ENCODE data around the gene MYO1D. TPM values are rescaled to one million over a fixed set of nuclear protein-coding genes. Genes with fewer than 3 reads are reported as not detected.

The MYO1D gene
- total RNA-seq, 1 donor: 160 TPM

DNA sequence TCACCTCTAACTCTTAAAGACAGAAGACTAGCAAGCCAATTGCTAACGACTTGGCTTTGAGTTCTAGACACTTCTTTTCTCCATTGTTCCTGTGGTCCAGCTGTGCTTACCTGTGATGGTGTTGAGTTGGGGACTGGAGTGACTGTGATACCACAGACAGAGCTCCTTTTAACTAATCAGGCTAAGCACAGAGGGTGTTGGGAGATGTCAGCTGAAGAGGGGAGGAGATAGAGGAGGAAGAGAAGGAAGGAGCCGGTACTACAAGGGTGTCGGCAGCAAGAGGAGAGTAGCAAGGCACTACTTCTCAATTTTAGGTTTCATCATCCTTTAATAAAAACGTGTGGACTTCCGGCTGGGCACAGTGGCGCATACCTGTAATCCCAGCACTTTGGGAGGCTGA is 5.1 kb upstream of the MYO1D start:
- Histone ChIP-seq H3K79me2 (ENCODE audit: insufficient read depth, low read length) (no peaks in the 10 kb centered on the region), H2AFZ (ENCODE audit: low read length) (no peak overlapping the region), H3K4me2 (ENCODE audit: insufficient read depth, low read length) (no peak overlapping the region), H4K20me1 (ENCODE audit: insufficient read depth, low read length) (no peaks in the 10 kb centered on the region), H3K4me3 (ENCODE audit: insufficient read depth, low read length) (no peak overlapping the region), H3K36me3 (ENCODE audit: insufficient read depth, low read length) (no peaks in the 10 kb centered on the region), H3K9me3 (ENCODE audit: low read depth, low read length) (no peaks in the 10 kb centered on the region), H3K27me3 (ENCODE audit: insufficient read depth, low read length) (no peaks in the 10 kb centered on the region), H3K27ac (ENCODE audit: low read depth, low read length) (no peak overlapping the region), H3K4me1 (ENCODE audit: insufficient read depth, low read length) (peaks cover 32% of the 10 kb centered on the region)
- TF ChIP-seq, protein P1, sequence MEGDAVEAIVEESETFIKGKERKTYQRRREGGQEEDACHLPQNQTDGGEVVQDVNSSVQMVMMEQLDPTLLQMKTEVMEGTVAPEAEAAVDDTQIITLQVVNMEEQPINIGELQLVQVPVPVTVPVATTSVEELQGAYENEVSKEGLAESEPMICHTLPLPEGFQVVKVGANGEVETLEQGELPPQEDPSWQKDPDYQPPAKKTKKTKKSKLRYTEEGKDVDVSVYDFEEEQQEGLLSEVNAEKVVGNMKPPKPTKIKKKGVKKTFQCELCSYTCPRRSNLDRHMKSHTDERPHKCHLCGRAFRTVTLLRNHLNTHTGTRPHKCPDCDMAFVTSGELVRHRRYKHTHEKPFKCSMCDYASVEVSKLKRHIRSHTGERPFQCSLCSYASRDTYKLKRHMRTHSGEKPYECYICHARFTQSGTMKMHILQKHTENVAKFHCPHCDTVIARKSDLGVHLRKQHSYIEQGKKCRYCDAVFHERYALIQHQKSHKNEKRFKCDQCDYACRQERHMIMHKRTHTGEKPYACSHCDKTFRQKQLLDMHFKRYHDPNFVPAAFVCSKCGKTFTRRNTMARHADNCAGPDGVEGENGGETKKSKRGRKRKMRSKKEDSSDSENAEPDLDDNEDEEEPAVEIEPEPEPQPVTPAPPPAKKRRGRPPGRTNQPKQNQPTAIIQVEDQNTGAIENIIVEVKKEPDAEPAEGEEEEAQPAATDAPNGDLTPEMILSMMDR (IDR thresholded peaks at IDR 0.05; ENCODE audit: extremely low read depth, low read depth, low read length): no peak
- DNase-seq (ENCODE audit: insufficient read length, low spot score, missing footprints): peak; percentile 32

DNA sequence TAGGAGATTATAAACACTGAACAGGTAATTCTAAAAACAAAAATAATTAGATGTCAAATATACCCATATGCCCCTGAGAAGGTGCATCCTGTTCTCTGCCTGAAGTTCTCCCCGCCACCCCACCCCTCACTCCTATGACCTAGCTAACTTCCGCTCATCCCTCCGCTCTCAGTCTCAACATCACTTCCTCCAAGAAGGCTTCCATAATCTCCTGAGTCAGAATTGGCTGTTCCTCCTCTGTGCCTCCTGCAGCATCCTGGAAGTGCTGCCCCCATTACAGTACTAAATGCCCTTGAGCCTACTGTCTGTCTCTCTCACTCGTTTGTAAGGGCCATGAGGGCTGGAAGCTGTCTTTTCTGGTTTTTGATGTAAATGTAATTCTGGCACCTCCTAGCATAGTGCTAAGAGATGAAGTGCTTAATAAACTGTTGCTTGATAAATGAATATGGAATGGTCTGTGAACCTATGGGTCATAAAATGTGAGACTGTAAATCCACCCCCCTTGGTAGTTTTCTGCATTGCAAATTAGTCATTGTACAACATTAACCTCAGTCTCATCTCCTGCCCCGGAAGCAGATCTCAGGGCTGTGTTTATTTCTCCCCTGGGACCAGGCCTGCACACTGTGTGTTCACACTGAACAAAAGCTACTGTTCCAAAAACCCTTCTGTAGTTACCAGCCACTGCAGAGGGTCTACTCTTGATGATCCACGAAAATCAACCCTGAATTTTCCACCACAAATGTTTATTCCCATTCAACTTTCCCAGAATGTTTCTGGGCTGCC is 3.9 kb upstream of the MYO1D start:
- Histone ChIP-seq H4K20me1 (ENCODE audit: insufficient read depth, low read length) (no peaks in the 10 kb centered on the region), H3K27ac (ENCODE audit: low read depth, low read length) (no peak overlapping the region), H3K4me3 (ENCODE audit: insufficient read depth, low read length) (no peak overlapping the region), H3K79me2 (ENCODE audit: insufficient read depth, low read length) (no peaks in the 10 kb centered on the region), H2AFZ (ENCODE audit: low read length) (peak overlapping the region; percentile 36), H3K36me3 (ENCODE audit: insufficient read depth, low read length) (no peaks in the 10 kb centered on the region), H3K4me2 (ENCODE audit: insufficient read depth, low read length) (no peak overlapping the region), H3K27me3 (ENCODE audit: insufficient read depth, low read length) (no peaks in the 10 kb centered on the region), H3K4me1 (ENCODE audit: insufficient read depth, low read length) (peaks cover 35% of the 10 kb centered on the region), H3K9me3 (ENCODE audit: low read depth, low read length) (no peaks in the 10 kb centered on the region)
- peak; percentile 58 for DNase-seq (ENCODE audit: insufficient read length, low spot score, missing footprints)
- TF ChIP-seq, protein P1 (IDR thresholded peaks at IDR 0.05; ENCODE audit: extremely low read depth, low read depth, low read length): no peak

DNA sequence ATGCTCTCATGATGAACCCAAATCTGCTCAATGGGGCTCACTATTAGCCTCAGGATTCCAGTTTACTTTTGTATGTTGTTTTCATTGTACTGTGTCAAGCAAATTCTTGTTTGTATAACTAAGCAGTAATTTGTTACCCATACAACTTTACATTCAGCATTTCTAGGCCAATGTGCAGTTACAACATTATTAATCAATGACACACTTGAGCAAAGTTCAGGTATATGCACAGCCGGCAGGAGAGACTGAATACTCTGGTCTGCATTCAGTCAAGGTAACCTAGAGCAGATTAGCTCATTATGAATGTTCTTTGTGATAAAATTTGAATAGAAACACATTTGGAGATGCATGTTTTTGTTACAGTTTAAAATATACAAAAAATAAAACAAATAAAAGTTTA is 2.2 kb upstream of the MYO1D start:
- Histone ChIP-seq H3K79me2 (ENCODE audit: insufficient read depth, low read length) (peaks cover 11% of the 10 kb centered on the region), H3K27ac (ENCODE audit: low read depth, low read length) (no peak overlapping the region), H3K27me3 (ENCODE audit: insufficient read depth, low read length) (no peaks in the 10 kb centered on the region), H2AFZ (ENCODE audit: low read length) (no peak overlapping the region), H3K4me2 (ENCODE audit: insufficient read depth, low read length) (no peak overlapping the region), H3K4me3 (ENCODE audit: insufficient read depth, low read length) (no peak overlapping the region), H4K20me1 (ENCODE audit: insufficient read depth, low read length) (no peaks in the 10 kb centered on the region), H3K36me3 (ENCODE audit: insufficient read depth, low read length) (no peaks in the 10 kb centered on the region), H3K4me1 (ENCODE audit: insufficient read depth, low read length) (peaks cover 41% of the 10 kb centered on the region), H3K9me3 (ENCODE audit: low read depth, low read length) (no peaks in the 10 kb centered on the region)
- TF ChIP-seq, protein P1 (IDR thresholded peaks at IDR 0.05; ENCODE audit: extremely low read depth, low read depth, low read length): no peak
- no peak for DNase-seq (ENCODE audit: insufficient read length, low spot score, missing footprints)

DNA sequence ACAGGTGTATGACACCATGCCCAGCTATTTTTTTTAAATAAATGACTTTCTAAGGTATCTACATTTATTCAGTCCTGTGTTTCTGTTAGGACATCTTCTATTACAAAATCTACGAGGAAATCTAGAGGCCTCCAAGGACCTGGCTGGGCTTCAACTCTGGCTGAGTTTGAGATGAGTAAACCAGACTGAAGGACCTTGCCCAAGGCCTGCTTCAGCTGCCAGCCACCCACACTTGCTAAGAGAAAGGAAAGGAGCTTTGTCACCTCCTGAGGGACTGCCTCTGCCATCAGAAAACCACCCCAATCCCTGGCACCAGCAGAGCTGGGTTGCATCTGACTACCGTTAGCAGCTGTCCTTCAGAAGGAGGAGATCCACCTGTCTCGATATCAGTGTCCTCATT is 1.3 kb upstream of the MYO1D start:
- H3K79me2 ChIP-seq (ENCODE audit: insufficient read depth, low read length): peaks cover 20% of the 10 kb centered on the region
- no peaks in the 10 kb centered on the region for H3K36me3 ChIP-seq (ENCODE audit: insufficient read depth, low read length)
- no peaks in the 10 kb centered on the region for H3K27me3 ChIP-seq (ENCODE audit: insufficient read depth, low read length)
- TF ChIP-seq, protein P1 (IDR thresholded peaks at IDR 0.05; ENCODE audit: extremely low read depth, low read depth, low read length): no peak
- H3K27ac ChIP-seq (ENCODE audit: low read depth, low read length): peak overlapping the region; percentile 31
- no peaks in the 10 kb centered on the region for H3K9me3 ChIP-seq (ENCODE audit: low read depth, low read length)
- H3K4me1 ChIP-seq (ENCODE audit: insufficient read depth, low read length): peaks cover 41% of the 10 kb centered on the region
- peak overlapping the region; percentile 99 for H3K4me2 ChIP-seq (ENCODE audit: insufficient read depth, low read length)
- peaks cover 4% of the 10 kb centered on the region for H4K20me1 ChIP-seq (ENCODE audit: insufficient read depth, low read length)
- DNase-seq (ENCODE audit: insufficient read length, low spot score, missing footprints): peak; percentile 90
- no peak overlapping the region for H2AFZ ChIP-seq (ENCODE audit: low read length)
- no peak overlapping the region for H3K4me3 ChIP-seq (ENCODE audit: insufficient read depth, low read length)

All from osteoblast (primary cell).